RKO (cell line): ENCODE data around the gene OPCML.
A peak's percentile ranks its signal among the peaks of the same experiment; 100 is the strongest.

ENCODE experiments used
- DNase-seq: peaks from one replicate; pipeline ENCODE4 v3.0.0-alpha.2; 2016; ENCODE audit warnings: low spot score

The OPCML gene

GRCh38 chr11:132846075-132846474 is 686.2 kb downstream of the OPCML start:
- no peak for DNase-seq

GRCh38 chr11:132844956-132845696 is 687.2 kb downstream of the OPCML start:
- DNase-seq, result peak; percentile 58

- no peak for DNase-seq
Measured at GRCh38 chr11:132840660-132841059, 691.6 kb downstream of the OPCML start.

- DNase-seq, result no peak
Measured at GRCh38 chr11:132840191-132840590, 692.1 kb downstream of the OPCML start.

GRCh38 chr11:132839236-132839945 is 692.9 kb downstream of the OPCML start:
- DNase-seq, result no peak

GRCh38 chr11:132838627-132839026 is 693.7 kb downstream of the OPCML start:
- peak; percentile 47 for DNase-seq

GRCh38 chr11:132831272-132831671 is 701.0 kb downstream of the OPCML start:
- no peak for DNase-seq

- no peak for DNase-seq
Measured at GRCh38 chr11:132824642-132825041, 707.7 kb downstream of the OPCML start.

- DNase-seq, result no peak
Measured at GRCh38 chr11:132822276-132822675, 710.0 kb downstream of the OPCML start.

GRCh38 chr11:132821499-132821898 is 710.8 kb downstream of the OPCML start:
- DNase-seq, result no peak

- DNase-seq, result peak; percentile 2
Measured at GRCh38 chr11:132821014-132821413, 711.3 kb downstream of the OPCML start.

- DNase-seq, result no peak
Measured at GRCh38 chr11:132818951-132819350, 713.4 kb downstream of the OPCML start.

- DNase-seq, result no peak
Measured at GRCh38 chr11:132817387-132817786, 714.9 kb downstream of the OPCML start.

- DNase-seq, result no peak
Measured at GRCh38 chr11:132814410-132814809, 717.9 kb downstream of the OPCML start.

- no peak for DNase-seq
Measured at GRCh38 chr11:132811649-132812048, 720.7 kb downstream of the OPCML start.

GRCh38 chr11:132809070-132809469 is 723.2 kb downstream of the OPCML start:
- no peak for DNase-seq

GRCh38 chr11:132804258-132804657 is 728.0 kb downstream of the OPCML start:
- DNase-seq, result no peak

GRCh38 chr11:132803436-132803835 is 728.9 kb downstream of the OPCML start:
- DNase-seq, result peak; percentile 9

- no peak for DNase-seq
Measured at GRCh38 chr11:132802947-132803346, 729.4 kb downstream of the OPCML start.

- DNase-seq, result no peak
Measured at GRCh38 chr11:132793831-132794230, 738.5 kb downstream of the OPCML start.

GRCh38 chr11:132792341-132793140 is 739.8 kb downstream of the OPCML start:
- no peak for DNase-seq

GRCh38 chr11:132790971-132791370 is 741.3 kb downstream of the OPCML start:
- DNase-seq, result no peak

GRCh38 chr11:132790466-132790865 is 741.8 kb downstream of the OPCML start:
- DNase-seq, result no peak
